AG10803 (cell line): ENCODE measurements around the gene SMAP2.
A peak's percentile ranks its signal among the peaks of the same experiment; 100 is the strongest.

Experiments
- DNase-seq: peaks from one replicate; pipeline ENCODE4 v3.0.0; 2010; ENCODE audit warnings: low read depth
- H3K4me3 ChIP-seq: 2 replicates; pipeline ENCODE4 v1.5.1; 2011; ENCODE audit warnings: mild to moderate bottlenecking, low read length, control low read depth
- TF ChIP-seq, protein P1 (sequence below): conservative IDR thresholded peaks from 2 replicates; pipeline ENCODE4 v1.5.1; 2011; ENCODE audit warnings: mild to moderate bottlenecking, low read length, control low read depth, inconsistent platforms

Gene SMAP2

DNA sequence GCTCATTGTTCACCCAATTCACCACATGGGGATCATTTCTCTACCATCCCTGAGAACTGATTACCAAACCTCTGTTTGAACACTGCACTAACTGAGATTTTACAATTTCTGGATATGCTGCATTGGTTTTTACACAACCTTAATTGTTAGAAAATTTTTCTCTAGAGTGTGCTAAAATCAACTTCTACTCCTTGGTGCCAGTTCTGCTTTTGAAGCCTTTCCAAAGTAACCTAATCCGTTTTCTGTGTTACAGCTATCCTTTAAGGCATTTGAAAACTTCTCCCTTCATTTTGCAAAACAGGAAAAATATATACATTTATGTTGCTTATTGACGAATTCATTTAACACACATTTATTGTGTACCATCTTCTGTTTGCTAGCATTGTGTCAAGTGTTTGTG, 23.7 kb downstream of the SMAP2 start:
- DNase-seq, result no peak

DNA sequence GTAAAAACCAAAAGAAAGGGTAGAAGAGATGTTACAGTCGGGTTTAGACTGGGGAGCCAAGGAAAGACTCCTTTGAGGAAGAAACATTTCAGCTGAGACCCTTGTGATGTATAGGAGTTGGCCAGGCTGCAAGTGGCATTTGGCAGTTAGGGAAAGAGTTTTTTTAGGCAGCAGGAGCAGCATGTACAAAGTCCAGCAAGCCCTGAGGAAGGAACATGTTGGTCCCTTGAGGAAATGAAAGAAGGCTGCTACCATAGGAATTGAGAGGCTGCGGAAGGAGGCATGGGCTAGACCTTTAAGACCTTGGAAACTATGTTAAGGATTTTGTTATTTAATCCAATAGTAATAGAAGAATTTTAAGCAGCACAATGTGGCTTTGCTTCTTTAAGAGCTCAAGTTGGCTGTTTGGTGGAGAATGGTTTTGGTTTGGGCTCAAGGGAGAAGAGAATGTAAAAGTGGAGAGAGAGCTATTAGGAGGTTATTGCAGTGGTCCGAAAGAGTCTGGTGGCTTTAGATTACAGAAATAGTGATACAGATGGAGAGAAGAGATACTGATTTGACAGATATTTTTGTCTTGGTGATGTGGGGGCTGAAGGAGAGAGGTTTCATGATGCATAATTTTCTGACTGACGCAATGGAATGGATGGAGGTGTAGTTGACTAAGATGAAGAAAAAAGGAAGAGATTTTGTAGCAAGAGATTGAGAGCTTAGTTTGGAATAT, 26.6 kb downstream of the SMAP2 start:
- TF ChIP-seq, protein P1, sequence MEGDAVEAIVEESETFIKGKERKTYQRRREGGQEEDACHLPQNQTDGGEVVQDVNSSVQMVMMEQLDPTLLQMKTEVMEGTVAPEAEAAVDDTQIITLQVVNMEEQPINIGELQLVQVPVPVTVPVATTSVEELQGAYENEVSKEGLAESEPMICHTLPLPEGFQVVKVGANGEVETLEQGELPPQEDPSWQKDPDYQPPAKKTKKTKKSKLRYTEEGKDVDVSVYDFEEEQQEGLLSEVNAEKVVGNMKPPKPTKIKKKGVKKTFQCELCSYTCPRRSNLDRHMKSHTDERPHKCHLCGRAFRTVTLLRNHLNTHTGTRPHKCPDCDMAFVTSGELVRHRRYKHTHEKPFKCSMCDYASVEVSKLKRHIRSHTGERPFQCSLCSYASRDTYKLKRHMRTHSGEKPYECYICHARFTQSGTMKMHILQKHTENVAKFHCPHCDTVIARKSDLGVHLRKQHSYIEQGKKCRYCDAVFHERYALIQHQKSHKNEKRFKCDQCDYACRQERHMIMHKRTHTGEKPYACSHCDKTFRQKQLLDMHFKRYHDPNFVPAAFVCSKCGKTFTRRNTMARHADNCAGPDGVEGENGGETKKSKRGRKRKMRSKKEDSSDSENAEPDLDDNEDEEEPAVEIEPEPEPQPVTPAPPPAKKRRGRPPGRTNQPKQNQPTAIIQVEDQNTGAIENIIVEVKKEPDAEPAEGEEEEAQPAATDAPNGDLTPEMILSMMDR, result no peak
- no peak overlapping the region for H3K4me3 ChIP-seq
- no peak for DNase-seq

More for the DNA sequence above, 23.7 kb downstream of the SMAP2 start:
- H3K4me3 ChIP-seq, result no peak overlapping the region
- TF ChIP-seq, protein P1, result no peak

DNA sequence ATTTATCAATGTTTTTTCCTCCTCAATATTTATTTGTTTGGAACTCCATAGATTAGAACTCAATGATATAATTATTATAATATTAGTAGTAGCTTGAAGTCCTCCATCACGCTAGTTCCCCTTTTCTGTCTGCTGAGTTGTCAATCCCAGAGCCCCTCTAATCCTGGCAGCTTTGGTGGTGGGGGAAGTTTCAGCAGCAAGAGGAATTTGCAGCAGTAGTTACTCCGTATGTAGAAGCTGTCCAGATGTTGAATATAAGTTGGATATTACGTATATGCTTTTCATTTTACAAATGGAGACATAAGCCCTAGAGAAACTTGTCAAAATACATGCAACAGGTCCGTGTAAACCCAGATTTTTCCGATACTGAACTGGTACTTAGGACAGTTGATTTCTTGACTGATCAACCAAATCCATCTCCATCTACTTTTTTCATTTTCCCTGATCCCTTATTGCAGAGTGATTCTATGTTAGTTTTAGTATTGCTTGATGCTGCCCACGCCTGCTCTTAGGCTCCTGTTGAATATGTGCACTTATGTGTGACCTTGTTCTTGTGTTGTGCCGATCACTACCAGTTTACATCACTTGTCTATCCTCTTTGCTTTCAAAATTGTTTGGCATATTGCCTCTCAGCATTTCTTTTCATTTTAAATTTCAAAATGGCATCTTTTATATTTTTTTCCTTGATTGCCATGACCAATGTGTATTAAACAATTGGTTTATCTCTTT, 28.1 kb downstream of the SMAP2 start:
- DNase-seq, result no peak
- no peak overlapping the region for H3K4me3 ChIP-seq
- TF ChIP-seq, protein P1, result no peak

DNA sequence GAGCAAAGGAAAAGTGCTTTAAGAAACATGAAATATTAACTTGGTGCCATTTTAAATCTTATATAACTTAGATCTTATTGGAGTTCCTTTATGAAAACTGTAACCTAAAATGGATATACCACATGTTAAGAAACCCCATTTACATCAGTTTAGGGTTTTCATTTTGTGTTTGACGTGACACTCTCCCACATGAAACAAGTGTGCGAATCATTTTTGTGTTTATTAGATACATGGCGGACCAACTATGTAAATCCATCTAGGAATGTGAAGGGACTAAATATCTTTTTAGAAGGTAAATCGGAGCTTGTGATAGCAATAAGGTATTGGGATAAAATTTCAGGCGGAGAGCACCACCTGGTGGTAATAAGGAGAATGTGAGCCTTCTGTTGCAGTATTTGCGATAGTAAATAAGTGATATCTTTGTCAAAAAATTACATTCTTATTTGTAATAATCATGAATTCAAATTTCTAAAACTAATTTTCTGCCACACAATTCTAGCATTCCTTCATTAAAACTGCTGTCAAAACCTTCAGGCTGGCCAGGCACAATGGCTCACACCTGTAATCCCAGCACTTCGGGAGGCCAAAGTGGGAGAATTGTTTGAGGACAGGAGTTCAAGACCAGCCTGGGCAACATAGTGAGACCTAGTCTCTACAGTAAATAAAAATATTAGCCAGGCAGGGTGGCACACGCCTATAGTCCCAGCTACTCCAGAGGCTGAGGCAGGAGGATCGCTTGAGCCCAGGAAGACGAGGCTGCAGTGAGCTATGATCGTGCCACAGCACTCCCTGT, 31.3 kb downstream of the SMAP2 start:
- H3K4me3 ChIP-seq, result no peak overlapping the region
- DNase-seq, result peak; percentile 68
- TF ChIP-seq, protein P1, result peak; percentile 79

GRCh38 chr1:40405812-40406211, 32.3 kb downstream of the SMAP2 start:
- H3K4me3 ChIP-seq, result no peak overlapping the region
- TF ChIP-seq, protein P1, result no peak
- no peak for DNase-seq

DNA sequence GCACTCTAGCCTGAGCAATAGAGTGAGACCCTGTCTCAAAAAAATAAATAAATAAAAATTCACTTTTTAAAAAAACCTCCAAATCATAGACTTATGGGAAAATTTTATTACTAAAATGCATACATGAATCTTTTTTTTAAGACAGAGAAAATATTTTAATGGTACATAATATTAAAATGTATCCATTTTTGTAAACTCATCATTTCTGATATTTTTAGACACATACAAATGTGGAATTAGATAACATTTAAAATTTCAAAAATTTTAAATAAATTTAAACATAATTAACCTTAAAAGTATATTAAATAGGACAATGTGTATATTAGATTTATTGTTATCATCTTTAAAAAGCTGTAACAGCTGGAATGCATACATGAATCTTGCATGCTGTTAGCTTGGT, 33.9 kb downstream of the SMAP2 start:
- no peak overlapping the region for H3K4me3 ChIP-seq
- TF ChIP-seq, protein P1, result no peak
- DNase-seq, result no peak
